SH-SY5Y (cell line): ENCODE results near the gene LSM8.

Experiments
- GATA2 ChIP-seq: IDR thresholded peaks from 2 replicates; pipeline ENCODE4 v1.6.1; 2011; ENCODE audit warnings: mild to moderate bottlenecking, low read depth, low read length
- GATA3 ChIP-seq: IDR thresholded peaks from 2 replicates; pipeline ENCODE4 v1.6.1; 2011; ENCODE audit warnings: low read depth, mild to moderate bottlenecking, low read length, moderate library complexity

The LSM8 gene

DNA sequence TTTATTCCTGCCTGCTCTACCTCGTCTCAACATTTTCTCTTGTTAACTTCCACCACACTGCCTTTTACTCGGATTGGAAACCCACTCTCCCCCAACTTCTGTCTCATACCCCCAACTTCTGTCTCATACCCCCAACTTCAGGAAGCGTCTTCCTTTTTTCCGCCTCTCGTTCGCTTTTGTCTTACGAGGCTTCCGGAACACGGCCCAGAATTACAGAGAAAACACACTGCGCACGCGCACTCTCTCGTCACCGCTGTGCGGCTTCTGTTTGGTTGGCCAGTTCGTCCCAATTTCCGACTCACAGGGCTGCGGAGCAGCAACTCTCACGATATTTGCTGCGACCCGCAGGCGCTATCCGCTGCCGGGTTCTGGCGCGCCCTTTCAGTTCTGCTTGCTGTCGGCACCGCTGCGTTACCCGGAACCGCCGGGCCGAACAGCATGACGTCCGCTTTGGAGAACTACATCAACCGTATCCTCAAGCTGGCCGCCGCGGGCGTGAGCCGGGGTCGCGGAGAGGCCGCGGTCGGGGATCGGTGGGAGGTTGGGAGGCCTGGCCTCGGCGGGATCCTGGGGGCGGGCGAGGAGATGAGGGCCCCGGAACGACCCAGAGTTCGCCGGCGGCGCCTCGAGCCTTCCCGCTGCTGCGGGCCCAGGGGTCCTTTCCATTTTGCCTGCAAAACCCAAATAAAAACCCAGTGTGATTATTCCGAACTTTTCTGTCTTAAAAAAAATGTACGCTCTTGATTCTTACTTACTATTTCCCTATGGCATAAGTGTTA, at the start of gene LSM8:
Gene LSM8, plus strand, starts transcription at position 379 of the 779 bp plus-strand sequence. Its CDS starts 60 bp downstream, at position 439.
- TF ChIP-seq GATA2 (no peak), GATA3 (no peak)

DNA sequence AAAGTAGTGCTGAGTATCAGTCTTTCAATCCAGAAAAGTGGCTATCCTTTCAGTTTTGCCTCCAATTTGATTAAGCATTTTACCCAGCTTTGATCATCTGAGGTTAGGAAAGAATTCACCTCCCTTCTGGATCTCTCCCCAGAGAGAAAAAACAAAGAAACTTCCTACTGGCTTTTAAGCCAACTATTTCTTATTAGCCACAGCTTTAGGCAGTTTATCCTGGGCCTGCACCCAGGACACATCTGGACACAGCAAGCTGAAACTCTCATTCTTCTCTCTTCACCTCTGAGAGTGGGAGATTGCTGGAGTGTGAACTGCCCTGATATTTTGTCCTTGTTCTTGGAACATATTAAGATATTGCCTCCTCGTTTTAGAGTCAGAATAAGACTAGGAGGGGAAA, 43.5 kb upstream of the LSM8 start:
- TF ChIP-seq GATA2 (no peak), GATA3 (no peak)

GRCh38 chr7:118142012-118142411, 42.0 kb upstream of the LSM8 start:
- no peak for TF ChIP-seq GATA3
- TF ChIP-seq GATA2, result no peak

GRCh38 chr7:118148930-118149329, 35.0 kb upstream of the LSM8 start:
- no peak for TF ChIP-seq GATA2
- no peak for TF ChIP-seq GATA3

DNA sequence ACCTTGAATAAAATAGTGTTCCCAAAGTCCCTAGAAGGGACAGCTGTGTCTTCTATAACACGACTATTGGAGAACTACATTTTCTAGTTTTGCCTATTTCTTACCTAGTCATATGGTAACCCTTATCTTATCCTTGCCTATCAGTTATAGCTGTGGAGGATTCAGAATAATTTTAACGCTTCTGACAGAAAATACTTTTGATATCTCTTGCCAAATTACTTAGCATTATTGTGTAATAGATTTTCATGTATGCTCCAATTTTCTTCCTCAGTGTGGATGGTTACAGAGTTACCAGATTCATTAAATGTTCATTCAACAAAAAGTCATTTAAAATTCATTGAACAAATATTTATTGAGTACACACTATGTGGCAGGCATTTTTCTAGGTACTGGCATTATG, 34.6 kb upstream of the LSM8 start:
- TF ChIP-seq GATA3 (no peak), GATA2 (no peak)

- no peak for TF ChIP-seq GATA3
- no peak for TF ChIP-seq GATA2
These were observed 32.3 kb upstream of the LSM8 start for GRCh38 chr7:118151671-118152070.

- TF ChIP-seq GATA3 (no peak), GATA2 (no peak)
These were observed 31.8 kb upstream of the LSM8 start for GRCh38 chr7:118152149-118152548.

GRCh38 chr7:118152654-118153053, 31.3 kb upstream of the LSM8 start:
- TF ChIP-seq GATA2, result no peak
- no peak for TF ChIP-seq GATA3

DNA sequence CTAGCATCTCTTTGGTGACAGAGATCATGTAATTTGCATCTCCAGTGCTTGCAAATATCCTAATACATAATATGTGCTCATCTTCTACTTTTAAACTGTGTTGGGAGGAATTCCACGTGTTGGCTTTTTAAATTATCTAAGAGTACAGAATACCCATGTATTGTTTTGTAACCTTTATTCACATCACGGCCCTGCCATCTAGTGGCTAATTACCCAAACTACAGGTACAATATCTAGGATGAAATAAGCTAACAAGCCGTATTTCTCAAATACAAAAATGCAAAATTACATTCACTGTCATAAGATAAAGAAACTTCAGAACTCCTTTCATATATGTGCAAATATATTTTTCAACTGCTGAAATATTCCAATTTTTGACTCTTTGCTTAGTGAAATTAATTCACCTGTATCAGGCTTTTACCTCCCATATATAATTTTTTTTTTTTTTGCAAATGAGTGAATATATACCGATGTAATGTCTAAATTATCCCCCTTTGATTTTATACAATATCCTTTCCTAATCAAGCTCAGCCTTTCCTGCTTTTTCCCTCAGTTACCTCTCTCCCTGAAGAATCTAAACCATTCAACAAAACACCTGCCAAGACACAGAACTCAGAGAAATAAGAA, 30.3 kb upstream of the LSM8 start:
- TF ChIP-seq GATA3 (no peak), GATA2 (no peak)

GRCh38 chr7:118158766-118159165, 25.2 kb upstream of the LSM8 start:
- TF ChIP-seq GATA2 (no peak), GATA3 (no peak)

DNA sequence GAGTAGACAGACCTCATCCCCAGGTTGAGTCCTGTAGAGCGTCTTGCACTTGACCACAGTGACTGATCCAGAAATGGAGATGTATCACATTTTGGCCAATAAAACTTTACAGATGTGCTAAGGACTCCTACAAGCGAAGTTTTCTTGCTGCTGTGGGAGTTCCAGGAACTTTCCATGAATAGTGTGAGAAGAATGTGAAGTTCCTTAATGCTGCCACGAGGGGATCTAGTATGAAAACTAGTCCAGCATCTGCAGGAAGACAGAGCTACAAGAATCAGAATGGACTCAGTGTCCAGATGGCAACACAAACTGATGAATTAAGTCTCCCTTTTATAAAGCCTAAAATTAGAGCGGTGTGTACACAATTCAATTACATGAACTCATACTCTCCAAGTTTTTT, 14.8 kb upstream of the LSM8 start:
- no peak for TF ChIP-seq GATA2

DNA sequence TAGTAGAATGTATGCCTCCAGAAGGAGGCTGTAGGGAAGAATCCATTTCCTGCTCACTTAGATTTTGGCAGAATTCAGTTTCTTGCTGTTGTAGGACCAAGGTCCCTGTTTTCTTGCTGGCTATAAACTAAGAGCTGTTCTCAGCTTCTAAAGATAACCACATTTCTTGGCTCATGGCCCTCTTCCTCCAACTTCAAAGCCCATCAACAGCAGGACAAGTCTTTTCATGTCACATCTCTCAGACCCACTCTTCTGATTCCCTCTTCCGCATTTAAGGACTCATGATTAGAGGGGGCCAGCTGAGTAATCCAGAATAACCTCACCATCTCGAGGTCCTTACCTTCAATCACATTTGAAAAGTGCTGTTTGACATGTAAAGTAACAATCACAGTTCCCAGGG, 8.2 kb upstream of the LSM8 start:
- TF ChIP-seq GATA2, result no peak

DNA sequence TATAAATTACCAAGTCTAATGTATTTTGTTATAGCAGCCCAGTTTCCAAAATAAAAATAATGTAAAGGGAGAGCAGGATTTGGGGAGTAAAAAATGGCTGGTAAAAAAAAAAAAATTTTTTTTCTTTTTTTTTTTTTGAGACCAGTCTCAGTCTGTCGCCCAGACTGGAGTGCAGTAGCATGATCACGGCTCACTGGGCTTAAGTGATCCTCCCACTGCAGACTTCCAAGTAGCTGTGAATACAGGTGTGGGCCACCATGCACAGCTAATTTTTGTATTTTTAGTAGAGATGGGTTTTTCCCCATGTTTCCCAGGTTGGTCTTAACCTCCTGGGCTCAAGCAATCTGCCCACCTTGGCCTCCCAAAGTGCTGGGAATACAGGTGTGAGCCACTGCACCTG, 4.8 kb upstream of the LSM8 start:
- TF ChIP-seq GATA2, result no peak
- no peak for TF ChIP-seq GATA3

DNA sequence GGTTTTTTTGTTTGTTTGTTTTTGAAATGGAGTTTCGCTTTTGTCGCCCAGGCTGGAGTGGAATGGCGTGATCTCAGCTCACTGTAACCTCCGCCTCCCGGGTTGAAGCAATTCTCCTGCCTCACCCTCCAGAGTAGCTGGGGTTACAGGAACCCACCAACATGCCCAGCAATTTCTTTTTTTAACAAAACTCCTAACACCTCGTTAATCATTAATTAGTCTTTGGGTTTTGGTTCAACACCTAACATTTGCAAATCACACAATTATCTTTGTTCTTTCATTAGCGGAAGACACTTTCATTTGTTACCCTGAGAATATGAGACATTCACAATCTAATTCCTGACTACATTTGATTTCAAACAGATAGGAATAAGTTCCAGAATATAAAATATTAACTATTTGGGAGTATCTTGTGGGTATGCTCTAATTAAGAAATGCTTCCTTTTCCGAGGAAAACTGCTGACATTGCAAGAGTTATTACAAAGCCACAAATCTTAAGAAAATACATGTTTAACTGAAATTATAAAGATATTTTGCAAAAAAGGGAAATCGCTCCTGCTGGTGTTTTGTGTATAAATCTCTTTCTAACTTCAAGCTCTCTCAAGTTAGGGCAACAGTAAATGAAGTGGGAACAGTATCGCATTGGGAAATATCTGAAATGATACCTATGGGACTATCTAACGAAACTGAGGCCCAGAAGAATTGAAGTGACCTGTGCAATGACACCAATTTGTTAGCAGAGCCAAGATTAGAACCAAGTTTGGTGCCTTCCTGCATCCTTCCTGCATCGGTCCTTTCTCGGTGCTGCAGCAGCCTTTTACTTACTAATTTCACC, 1.2 kb upstream of the LSM8 start:
- TF ChIP-seq GATA2 (no peak), GATA3 (no peak)

- TF ChIP-seq GATA3, result no peak
- TF ChIP-seq GATA2, result no peak
These were observed 557 bp upstream of the LSM8 start for GRCh38 chr7:118183428-118183785.

- TF ChIP-seq GATA2 (no peak), GATA3 (no peak)
These were observed 589 bp downstream of the LSM8 start for GRCh38 chr7:118184565-118184940.
